ENCODE measurements around the gene PPP4R2.

DNA sequence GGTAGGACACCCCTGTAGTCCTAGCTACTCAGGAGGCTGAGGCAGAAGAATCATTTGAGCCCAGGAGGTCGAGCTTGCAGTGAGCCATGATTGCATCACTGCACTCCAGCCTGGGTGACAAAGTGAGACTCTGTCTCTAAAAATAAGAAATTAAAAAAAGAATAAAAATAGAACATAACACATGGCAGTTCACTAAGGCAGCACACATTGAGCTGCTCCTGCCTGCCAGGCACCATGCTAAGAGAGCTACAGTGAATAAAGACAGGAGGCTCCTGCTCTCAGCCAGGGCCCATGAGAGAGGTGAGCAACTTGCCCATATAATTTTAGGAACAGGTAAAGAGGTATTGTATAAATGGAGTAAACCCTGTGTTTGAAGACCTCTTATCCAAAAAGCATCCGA, 119.2 kb downstream of the PPP4R2 start:
- no peak for TF ChIP-seq CTCF (IDR thresholded peaks at IDR 0.05; ENCODE audit: insufficient read depth, low read length, poor library complexity, severe bottlenecking)
- TF ChIP-seq EZH2phosphoT487 (conservative IDR thresholded peaks at IDR 0.05; ENCODE audit: low read length) = no peak
